LNCaP clone FGC (cell line): ENCODE results near the gene CACNA1A.

Experiments
- DNase-seq: peaks from one replicate; pipeline ENCODE4 v3.0.0-alpha.2; 2011; ENCODE audit warnings: low read depth
- H3K4me3 ChIP-seq: 2 replicates; pipeline ENCODE4 v1.5.1; 2011; ENCODE audit warnings: mild to moderate bottlenecking, low read depth, low read length, control low read depth
- CTCF ChIP-seq: IDR thresholded peaks from 2 replicates; pipeline ENCODE4 v1.5.1; 2012; ENCODE audit warnings: mild to moderate bottlenecking; ENCODE audit not compliant: control insufficient read depth, insufficient read depth; ENCODE audit errors: extremely low read depth

CACNA1A gene

DNA sequence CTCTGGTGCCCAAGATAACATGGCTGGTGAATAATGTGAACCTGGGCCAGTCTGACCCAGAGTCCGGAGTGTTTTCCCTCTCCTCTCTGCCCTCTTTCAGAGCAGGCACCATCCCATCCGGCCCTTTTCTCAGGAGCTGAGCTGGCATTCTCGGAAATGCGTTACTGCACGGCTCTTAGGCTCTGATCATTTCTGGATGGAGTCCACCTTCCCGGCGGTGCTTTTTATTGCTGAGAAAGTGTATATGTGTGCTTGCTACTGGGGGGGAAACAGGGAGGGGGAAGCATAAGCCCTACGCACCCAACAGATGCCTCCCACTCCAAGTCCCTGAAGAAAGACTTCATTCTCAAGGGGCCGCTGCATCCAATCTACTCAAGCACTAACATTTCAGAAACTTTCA, 6.6 kb downstream of the CACNA1A start:
- DNase-seq: no peak
- no peak overlapping the region for H3K4me3 ChIP-seq
- TF ChIP-seq CTCF: no peak

DNA sequence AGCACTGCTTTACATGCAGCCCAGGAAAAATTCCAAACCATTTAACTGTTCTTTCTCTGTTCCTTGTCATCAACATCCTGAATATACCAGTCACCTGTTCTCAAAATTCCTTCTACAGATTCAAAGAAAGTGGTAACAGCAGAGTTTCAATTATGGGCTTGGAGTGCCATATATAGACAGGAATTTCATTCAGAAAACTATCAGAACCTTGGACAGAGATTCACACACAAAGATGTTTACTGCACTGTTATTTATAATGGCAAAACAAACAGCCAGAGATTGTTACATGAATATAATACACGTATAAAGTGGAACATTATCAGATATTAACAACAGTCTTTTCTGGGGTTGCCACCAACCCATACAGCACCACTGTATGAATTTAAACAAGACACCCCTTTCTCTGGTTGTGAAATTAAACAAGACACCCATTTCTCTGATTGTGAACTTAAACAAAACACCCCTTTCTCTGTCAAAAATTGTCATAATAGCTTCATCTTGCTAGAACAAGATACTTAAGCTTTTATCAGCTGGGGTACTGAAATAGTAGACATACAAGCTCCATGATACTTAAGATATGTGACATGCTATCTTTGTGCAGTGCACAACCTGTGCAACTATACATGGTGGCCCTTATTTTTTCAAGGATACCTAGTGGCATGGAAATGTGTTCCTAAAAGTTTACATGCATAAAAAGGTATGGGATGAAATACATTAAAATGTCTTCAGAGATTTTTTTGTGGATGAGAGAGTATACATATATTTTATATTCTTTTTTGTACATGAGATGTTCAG, 12.6 kb downstream of the CACNA1A start:
- H3K4me3 ChIP-seq: no peak overlapping the region
- no peak for TF ChIP-seq CTCF
- DNase-seq: no peak

- no peak for DNase-seq
- TF ChIP-seq CTCF: no peak
- H3K4me3 ChIP-seq: no peak overlapping the region
These were observed 14.2 kb downstream of the CACNA1A start for GRCh38 chr19:13492128-13492527.

- DNase-seq: no peak
- no peak overlapping the region for H3K4me3 ChIP-seq
- no peak for TF ChIP-seq CTCF
These were observed 18.3 kb downstream of the CACNA1A start for GRCh38 chr19:13487985-13488384.

- no peak for TF ChIP-seq CTCF
- DNase-seq: no peak
These were observed 22.1 kb downstream of the CACNA1A start for GRCh38 chr19:13484166-13484565.

DNA sequence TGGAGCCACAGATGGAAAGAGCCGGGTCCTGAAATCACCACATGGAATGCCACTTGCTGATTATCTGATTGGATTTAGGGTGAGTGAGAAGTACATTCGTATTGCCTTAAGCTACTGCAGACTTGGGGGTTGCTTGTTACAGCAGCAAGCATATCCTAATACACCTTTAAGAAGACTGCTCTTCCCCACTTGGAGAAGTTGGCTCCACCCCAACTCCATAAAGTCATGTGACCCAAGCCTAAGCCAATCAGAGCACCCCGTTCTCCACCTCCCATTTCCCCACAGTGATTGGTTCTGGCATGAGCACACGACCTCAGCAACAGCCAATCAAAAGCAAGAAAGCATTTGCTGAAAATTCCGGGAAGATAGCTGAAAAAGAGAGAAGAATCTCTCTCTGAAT, 23.1 kb downstream of the CACNA1A start:
- TF ChIP-seq CTCF: no peak
- H3K4me3 ChIP-seq: no peak overlapping the region
- no peak for DNase-seq

More at GRCh38 chr19:13484166-13484565, 22.1 kb downstream of the CACNA1A start:
- no peak overlapping the region for H3K4me3 ChIP-seq

DNA sequence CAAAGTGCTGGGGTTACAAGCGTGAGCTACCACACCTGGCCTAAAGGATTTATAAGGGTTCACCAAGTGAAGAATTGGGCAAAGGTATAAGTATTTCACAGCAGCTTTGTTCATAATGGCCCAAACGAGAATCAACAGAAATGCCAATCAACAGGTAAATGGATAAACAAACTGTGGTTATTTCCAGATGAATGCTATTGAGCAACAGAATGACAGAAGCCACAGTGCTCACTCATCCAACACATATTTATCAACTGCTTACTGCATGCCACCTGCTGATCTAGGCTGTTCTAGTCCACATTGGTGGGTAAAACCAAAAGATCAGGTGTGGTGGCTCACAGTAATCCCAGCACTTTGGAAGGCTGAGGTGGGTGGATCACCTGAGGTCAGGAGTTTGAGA, 27.7 kb downstream of the CACNA1A start:
- DNase-seq: no peak
- no peak for TF ChIP-seq CTCF

More for the DNA sequence above, 27.7 kb downstream of the CACNA1A start:
- no peak overlapping the region for H3K4me3 ChIP-seq
